ENCODE data around the gene SCYL2.

GRCh38 chr12:100234166-100234565 is 32.8 kb upstream of the SCYL2 start:
- TF ChIP-seq CTCF (conservative IDR thresholded peaks at IDR 0.05; ENCODE audit: low read depth, low read length): no peak
- TF ChIP-seq EZH2phosphoT487 (IDR thresholded peaks at IDR 0.05; ENCODE audit: borderline replicate concordance, low read length): no peak
